AG10803 (cell line): ENCODE measurements around the gene SMIM21.

Experiments
- DNase-seq: peaks from one replicate; pipeline ENCODE4 v3.0.0; 2010; ENCODE audit warnings: low read depth
- H3K4me3 ChIP-seq: 2 replicates; pipeline ENCODE4 v1.5.1; 2011; ENCODE audit warnings: mild to moderate bottlenecking, low read length, control low read depth
- CTCF ChIP-seq: conservative IDR thresholded peaks from 2 replicates; pipeline ENCODE4 v1.5.1; 2011; ENCODE audit warnings: mild to moderate bottlenecking, low read length, control low read depth, inconsistent platforms

The SMIM21 gene

DNA sequence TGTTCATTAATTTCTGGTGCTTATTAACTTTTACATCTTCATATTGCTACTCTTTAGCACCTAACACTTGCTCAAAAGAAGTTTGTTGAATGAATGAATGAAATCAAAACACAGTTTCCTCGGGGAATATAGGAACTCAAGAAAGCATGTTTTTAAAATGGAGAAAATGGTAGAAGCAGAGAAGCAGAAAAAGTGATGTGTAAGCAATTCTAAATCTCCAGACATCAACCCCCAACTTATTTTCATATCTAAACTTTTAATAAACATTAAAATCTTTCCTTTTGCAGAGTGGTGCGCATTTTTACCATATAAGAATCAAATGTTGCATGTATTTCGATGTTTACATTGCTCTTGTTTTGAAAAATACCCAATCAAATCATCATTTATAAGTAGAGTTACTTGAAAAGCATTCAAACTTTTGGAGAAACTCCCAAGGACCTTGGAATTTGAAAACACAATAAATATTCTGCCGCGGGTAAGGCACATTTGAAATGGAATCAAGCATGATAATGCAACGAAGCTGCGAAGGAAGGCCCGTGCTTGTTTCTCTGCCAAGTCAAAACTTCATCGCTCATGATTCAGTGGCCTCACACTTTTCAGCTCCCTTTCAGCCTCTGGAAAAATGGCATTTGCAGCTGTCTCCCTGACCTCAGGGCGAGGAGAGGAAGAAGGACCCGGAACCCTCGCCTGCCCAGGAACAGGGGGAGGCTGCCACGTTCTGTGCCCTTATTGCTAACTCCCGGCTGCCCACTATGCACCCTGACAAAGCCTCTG is 26.7 kb upstream of the SMIM21 start:
- no peak overlapping the region for H3K4me3 ChIP-seq
- DNase-seq, result no peak
- no peak for TF ChIP-seq CTCF

DNA sequence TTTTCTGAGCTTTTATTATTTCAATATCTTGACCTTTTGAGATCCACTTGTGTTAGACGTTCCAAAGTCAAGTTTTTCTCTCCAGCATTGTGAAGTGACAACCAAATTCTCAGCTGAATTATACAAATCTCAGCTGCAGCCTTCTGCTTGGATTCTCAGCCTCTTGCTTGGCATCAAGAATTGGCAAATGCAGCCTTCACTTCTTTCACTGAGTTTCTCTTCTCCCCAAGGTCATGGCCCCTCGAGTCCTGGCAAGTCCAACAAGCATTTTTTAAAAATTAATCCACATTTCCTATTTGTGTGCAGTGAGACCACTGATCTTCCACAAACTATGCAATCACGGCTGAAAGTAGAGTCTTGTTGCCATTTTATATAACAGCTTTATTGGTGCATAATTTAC is 23.4 kb upstream of the SMIM21 start:
- DNase-seq, result no peak
- H3K4me3 ChIP-seq, result no peak overlapping the region
- TF ChIP-seq CTCF, result no peak

- TF ChIP-seq CTCF, result 0 out of 2 replicates have a peak, but pooled peaks have one; percentile 16
Measured at GRCh38 chr18:75441896-75442295, 14.4 kb upstream of the SMIM21 start.

GRCh38 chr18:75439348-75439747 is 11.8 kb upstream of the SMIM21 start:
- no peak for TF ChIP-seq CTCF
- H3K4me3 ChIP-seq, result no peak overlapping the region
- DNase-seq, result no peak

More at GRCh38 chr18:75441896-75442295, 14.4 kb upstream of the SMIM21 start:
- peak; percentile 53 for DNase-seq
- H3K4me3 ChIP-seq, result no peak overlapping the region

DNA sequence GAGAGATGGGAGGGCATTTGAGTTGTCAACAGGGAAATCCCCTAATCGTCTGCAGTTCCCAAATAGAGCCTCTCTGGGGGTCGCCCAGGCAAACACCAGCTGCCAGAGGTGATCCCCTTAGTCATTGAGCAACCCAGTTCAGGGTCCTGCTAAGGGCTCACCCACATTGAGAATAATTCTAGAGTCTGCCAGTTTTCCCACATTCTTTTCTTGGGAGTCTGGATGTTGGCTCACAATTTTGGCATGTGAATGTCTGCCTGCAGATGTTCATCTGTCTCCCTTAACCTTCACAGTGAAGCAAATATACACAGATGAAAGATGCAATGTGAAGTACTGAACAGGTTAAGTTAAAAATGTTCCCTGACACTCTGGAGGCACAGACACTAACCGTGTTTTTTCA is 11.4 kb upstream of the SMIM21 start:
- DNase-seq, result peak; percentile 79
- no peak for TF ChIP-seq CTCF
- H3K4me3 ChIP-seq, result no peak overlapping the region

GRCh38 chr18:75437979-75438378 is 10.5 kb upstream of the SMIM21 start:
- H3K4me3 ChIP-seq, result no peak overlapping the region
- TF ChIP-seq CTCF, result no peak
- no peak for DNase-seq

DNA sequence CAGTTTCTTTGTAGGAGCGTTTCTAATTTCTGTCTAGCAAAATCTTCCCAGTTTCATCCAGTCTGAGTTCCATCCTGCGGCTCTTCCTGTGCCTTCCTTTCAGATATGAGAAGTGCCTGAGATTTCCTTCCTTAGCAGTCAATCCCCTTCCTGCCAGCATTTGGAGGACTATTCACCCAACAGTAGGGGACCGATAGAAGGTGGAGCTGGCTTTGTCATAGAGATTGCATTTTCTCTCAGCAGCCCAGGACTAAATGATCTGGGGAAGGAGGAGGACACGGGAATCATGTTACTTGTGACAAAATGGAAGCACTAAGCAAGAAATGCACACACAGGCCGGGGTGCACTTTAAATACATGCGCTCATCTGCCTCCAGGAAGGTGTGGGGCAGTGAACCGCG is 5.6 kb upstream of the SMIM21 start:
- no peak for TF ChIP-seq CTCF
- DNase-seq, result no peak
- H3K4me3 ChIP-seq, result no peak overlapping the region
